GM10266 (cell line): ENCODE measurements around the gene IL16.

Source experiments
- DNase-seq: peaks from one replicate; pipeline ENCODE4 v3.0.0; 2012; ENCODE audit errors: extremely low spot score
- TF ChIP-seq, protein P1 (sequence below): IDR thresholded peaks from 2 replicates; pipeline ENCODE4 v1.5.1; 2012; ENCODE audit warnings: mild to moderate bottlenecking, low read depth; ENCODE audit not compliant: control insufficient read depth, insufficient read depth; ENCODE audit errors: missing control alignments

IL16 gene

GRCh38 chr15:81235276-81236123, 38.8 kb downstream of the IL16 start:
- DNase-seq: no peak
- TF ChIP-seq, protein P1, sequence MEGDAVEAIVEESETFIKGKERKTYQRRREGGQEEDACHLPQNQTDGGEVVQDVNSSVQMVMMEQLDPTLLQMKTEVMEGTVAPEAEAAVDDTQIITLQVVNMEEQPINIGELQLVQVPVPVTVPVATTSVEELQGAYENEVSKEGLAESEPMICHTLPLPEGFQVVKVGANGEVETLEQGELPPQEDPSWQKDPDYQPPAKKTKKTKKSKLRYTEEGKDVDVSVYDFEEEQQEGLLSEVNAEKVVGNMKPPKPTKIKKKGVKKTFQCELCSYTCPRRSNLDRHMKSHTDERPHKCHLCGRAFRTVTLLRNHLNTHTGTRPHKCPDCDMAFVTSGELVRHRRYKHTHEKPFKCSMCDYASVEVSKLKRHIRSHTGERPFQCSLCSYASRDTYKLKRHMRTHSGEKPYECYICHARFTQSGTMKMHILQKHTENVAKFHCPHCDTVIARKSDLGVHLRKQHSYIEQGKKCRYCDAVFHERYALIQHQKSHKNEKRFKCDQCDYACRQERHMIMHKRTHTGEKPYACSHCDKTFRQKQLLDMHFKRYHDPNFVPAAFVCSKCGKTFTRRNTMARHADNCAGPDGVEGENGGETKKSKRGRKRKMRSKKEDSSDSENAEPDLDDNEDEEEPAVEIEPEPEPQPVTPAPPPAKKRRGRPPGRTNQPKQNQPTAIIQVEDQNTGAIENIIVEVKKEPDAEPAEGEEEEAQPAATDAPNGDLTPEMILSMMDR: no peak

- TF ChIP-seq, protein P1: no peak
- no peak for DNase-seq
Measured at GRCh38 chr15:81239190-81239589, 42.5 kb downstream of the IL16 start.

GRCh38 chr15:81242778-81243177, 46.1 kb downstream of the IL16 start:
- TF ChIP-seq, protein P1: no peak
- no peak for DNase-seq

GRCh38 chr15:81244306-81244705, 47.6 kb downstream of the IL16 start:
- DNase-seq: no peak
- TF ChIP-seq, protein P1: no peak

GRCh38 chr15:81253846-81254245, 57.2 kb downstream of the IL16 start:
- DNase-seq: no peak

DNA sequence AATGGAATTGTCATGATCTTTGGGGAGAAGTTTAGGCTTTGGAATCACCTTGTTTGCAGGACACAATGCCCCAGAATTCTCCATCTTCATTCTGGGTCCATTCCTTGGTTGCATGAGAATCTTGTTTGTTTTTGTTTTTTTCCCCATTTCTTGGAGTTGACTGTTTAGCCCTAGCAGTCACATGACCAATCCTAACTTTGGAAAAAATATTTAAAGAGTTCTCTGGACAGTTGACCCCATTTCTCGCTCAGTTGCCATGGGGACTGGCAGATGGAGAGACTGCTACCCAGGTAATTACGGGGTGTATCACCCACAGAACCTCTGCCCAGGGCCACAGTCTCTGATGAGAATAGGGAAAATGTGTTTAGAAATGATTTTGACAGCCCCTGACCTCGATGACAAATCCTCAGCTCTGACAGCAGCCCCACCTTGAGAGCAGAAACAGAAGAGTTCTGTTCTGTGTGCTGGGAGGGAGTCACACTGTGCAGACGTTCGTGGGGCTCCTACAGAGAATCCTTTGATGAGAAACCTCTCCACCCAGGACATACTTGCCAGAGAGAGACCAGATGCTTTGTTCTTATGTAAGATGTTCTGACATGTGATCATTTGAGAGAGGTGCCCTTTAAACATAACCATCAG, 57.7 kb downstream of the IL16 start:
- TF ChIP-seq, protein P1: no peak
- no peak for DNase-seq

More at GRCh38 chr15:81253846-81254245, 57.2 kb downstream of the IL16 start:
- TF ChIP-seq, protein P1: no peak

- TF ChIP-seq, protein P1: no peak
- DNase-seq: no peak
Measured at GRCh38 chr15:81254916-81255290, 58.2 kb downstream of the IL16 start.
